ENCODE results near the gene ENC1.

ENC1 gene

GRCh38 chr5:74630453-74631066 is 10.0 kb downstream of the ENC1 start:
- DNase-seq = no peak

GRCh38 chr5:74629326-74629725 is 11.2 kb downstream of the ENC1 start:
- DNase-seq = no peak

GRCh38 chr5:74628359-74628758 is 12.2 kb downstream of the ENC1 start:
- DNase-seq = no peak

- no peak for DNase-seq
Measured at GRCh38 chr5:74627646-74628279, 12.8 kb downstream of the ENC1 start.

GRCh38 chr5:74626386-74627222 is 13.9 kb downstream of the ENC1 start:
- DNase-seq = no peak

GRCh38 chr5:74625742-74626241 is 14.7 kb downstream of the ENC1 start:
- DNase-seq = no peak

- no peak for DNase-seq
Measured at GRCh38 chr5:74624931-74625505, 15.5 kb downstream of the ENC1 start.

GRCh38 chr5:74624501-74624900 is 16.0 kb downstream of the ENC1 start:
- DNase-seq = no peak

- no peak for DNase-seq
Measured at GRCh38 chr5:74623748-74624408, 16.6 kb downstream of the ENC1 start.

- no peak for DNase-seq
Measured at GRCh38 chr5:74623006-74623611, 17.4 kb downstream of the ENC1 start.

GRCh38 chr5:74622122-74622521 is 18.4 kb downstream of the ENC1 start:
- DNase-seq = no peak

GRCh38 chr5:74621492-74621891 is 19.0 kb downstream of the ENC1 start:
- no peak for DNase-seq

- no peak for DNase-seq
Measured at GRCh38 chr5:74619308-74619707, 21.2 kb downstream of the ENC1 start.

GRCh38 chr5:74618106-74618505 is 22.4 kb downstream of the ENC1 start:
- no peak for DNase-seq

- no peak for DNase-seq
Measured at GRCh38 chr5:74617202-74617601, 23.3 kb downstream of the ENC1 start.

GRCh38 chr5:74616236-74617146 is 24.0 kb downstream of the ENC1 start:
- DNase-seq = no peak

GRCh38 chr5:74613283-74613682 is 27.2 kb downstream of the ENC1 start:
- DNase-seq = no peak

GRCh38 chr5:74612045-74612444 is 28.5 kb downstream of the ENC1 start:
- no peak for DNase-seq

GRCh38 chr5:74608736-74609601 is 31.6 kb downstream of the ENC1 start:
- DNase-seq = no peak

- DNase-seq = no peak
Measured at GRCh38 chr5:74605759-74606158, 34.8 kb downstream of the ENC1 start.
